Measurements from ENCODE around the gene ANO2.
"Not testable (repeated sequence)": the region's sequence is repeated elsewhere in the genome, so short reads cannot be mapped to it uniquely, and the experiment has no call there.

The ANO2 gene

GRCh38 chr12:5669624-5670023 is 275.4 kb downstream of the ANO2 start:
- DNase-seq (ENCODE audit: low read depth), result not testable (repeated sequence)

GRCh38 chr12:5665615-5666014 is 279.4 kb downstream of the ANO2 start:
- peak; percentile 93 for DNase-seq (ENCODE audit: low read depth)

- DNase-seq (ENCODE audit: low read depth), result no peak
Measured at GRCh38 chr12:5661811-5662210, 283.2 kb downstream of the ANO2 start.

GRCh38 chr12:5660238-5660637 is 284.8 kb downstream of the ANO2 start:
- DNase-seq (ENCODE audit: low read depth), result no peak

GRCh38 chr12:5658339-5658941 is 286.6 kb downstream of the ANO2 start:
- not testable (repeated sequence) for DNase-seq (ENCODE audit: low read depth)

GRCh38 chr12:5656836-5657235 is 288.2 kb downstream of the ANO2 start:
- no peak for DNase-seq (ENCODE audit: low read depth)

GRCh38 chr12:5655120-5655519 is 289.9 kb downstream of the ANO2 start:
- DNase-seq (ENCODE audit: low read depth), result no peak

- DNase-seq (ENCODE audit: low read depth), result no peak
Measured at GRCh38 chr12:5654019-5654418, 291.0 kb downstream of the ANO2 start.

GRCh38 chr12:5650829-5651461 is 294.1 kb downstream of the ANO2 start:
- DNase-seq (ENCODE audit: low read depth), result no peak

- no peak for DNase-seq (ENCODE audit: low read depth)
Measured at GRCh38 chr12:5650281-5650680, 294.8 kb downstream of the ANO2 start.

- DNase-seq (ENCODE audit: low read depth), result peak; percentile 49
Measured at GRCh38 chr12:5648692-5649359, 296.2 kb downstream of the ANO2 start.

GRCh38 chr12:5643266-5643665 is 301.8 kb downstream of the ANO2 start:
- no peak for DNase-seq (ENCODE audit: low read depth)

- DNase-seq (ENCODE audit: low read depth), result no peak
Measured at GRCh38 chr12:5637698-5638097, 307.4 kb downstream of the ANO2 start.

GRCh38 chr12:5636907-5637306 is 308.2 kb downstream of the ANO2 start:
- no peak for DNase-seq (ENCODE audit: low read depth)

- no peak for DNase-seq (ENCODE audit: low read depth)
Measured at GRCh38 chr12:5633106-5633505, 312.0 kb downstream of the ANO2 start.

GRCh38 chr12:5632453-5632852 is 312.6 kb downstream of the ANO2 start:
- DNase-seq (ENCODE audit: low read depth), result no peak

GRCh38 chr12:5631497-5631896 is 313.6 kb downstream of the ANO2 start:
- DNase-seq (ENCODE audit: low read depth), result no peak

GRCh38 chr12:5630726-5631125 is 314.3 kb downstream of the ANO2 start:
- DNase-seq (ENCODE audit: low read depth), result no peak

- no peak for DNase-seq (ENCODE audit: low read depth)
Measured at GRCh38 chr12:5628501-5628900, 316.6 kb downstream of the ANO2 start.

- DNase-seq (ENCODE audit: low read depth), result no peak
Measured at GRCh38 chr12:5627053-5627630, 317.9 kb downstream of the ANO2 start.

- DNase-seq (ENCODE audit: low read depth), result no peak
Measured at GRCh38 chr12:5626151-5626550, 318.9 kb downstream of the ANO2 start.

- no peak for DNase-seq (ENCODE audit: low read depth)
Measured at GRCh38 chr12:5624486-5625272, 320.4 kb downstream of the ANO2 start.

Data from ELR (cell line).